Measurements from ENCODE around the gene CAND2.
A peak's percentile ranks its signal among the peaks of the same experiment; 100 is the strongest.

CAND2 gene

GRCh38 chr3:12822725-12823373, 26.4 kb downstream of the CAND2 start:
- no peak for DNase-seq (ENCODE audit: low read depth in 1 of 2, low spot score in 1 of 2)
- no peaks in the 10 kb centered on the region for H3K27me3 ChIP-seq (ENCODE audit: insufficient read depth, poor library complexity, severe bottlenecking)
- no peak overlapping the region for H3K4me3 ChIP-seq (replicated peaks; ENCODE audit: insufficient read depth, low read length)
- TF ChIP-seq SPI1 (IDR thresholded peaks at IDR 0.05; ENCODE audit: borderline replicate concordance, low read depth) (no peak), CTCF (IDR thresholded peaks at IDR 0.05; ENCODE audit: insufficient read depth, low read length) (peak; percentile 15)
- no peak overlapping the region for H3K27ac ChIP-seq (replicated peaks)

DNA sequence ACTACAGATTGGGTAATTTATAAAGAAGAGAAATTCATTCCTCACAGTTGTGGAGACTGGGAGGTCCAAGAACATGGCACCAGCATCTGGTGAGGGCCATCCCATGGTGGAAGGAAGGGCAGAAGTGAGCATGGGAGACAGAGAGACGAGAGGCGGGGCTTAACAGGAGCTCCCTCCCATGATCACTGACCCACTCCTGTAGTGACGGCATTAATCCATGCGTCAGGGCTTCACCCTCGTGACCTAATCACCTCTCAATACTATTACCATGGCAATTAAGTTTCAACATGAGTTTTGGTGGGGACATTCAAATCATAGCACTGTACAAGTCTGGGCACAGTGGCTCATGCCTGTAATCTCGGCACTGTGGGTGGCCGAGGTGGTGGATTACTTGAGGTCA, 27.8 kb downstream of the CAND2 start:
- no peaks in the 10 kb centered on the region for H3K27me3 ChIP-seq (ENCODE audit: insufficient read depth, poor library complexity, severe bottlenecking)
- H3K27ac ChIP-seq (replicated peaks): no peak overlapping the region
- no peak overlapping the region for H3K4me3 ChIP-seq (replicated peaks; ENCODE audit: insufficient read depth, low read length)
- DNase-seq (ENCODE audit: low read depth in 1 of 2, low spot score in 1 of 2): no peak
- TF ChIP-seq SPI1 (IDR thresholded peaks at IDR 0.05; ENCODE audit: borderline replicate concordance, low read depth): no peak
- no peak for TF ChIP-seq POLR2AphosphoS5 (IDR thresholded peaks at IDR 0.05; ENCODE audit: low read depth)
- no peak for TF ChIP-seq REST (IDR thresholded peaks at IDR 0.05; ENCODE audit: insufficient replicate concordance, low read depth)

- no peaks in the 10 kb centered on the region for H3K27me3 ChIP-seq (ENCODE audit: insufficient read depth, poor library complexity, severe bottlenecking)
- DNase-seq (ENCODE audit: low read depth in 1 of 2, low spot score in 1 of 2): no peak
- TF ChIP-seq GABPA (IDR thresholded peaks at IDR 0.05; ENCODE audit: low read depth) (no peak), POLR2AphosphoS5 (IDR thresholded peaks at IDR 0.05; ENCODE audit: low read depth) (no peak), REST (IDR thresholded peaks at IDR 0.05; ENCODE audit: insufficient replicate concordance, low read depth) (no peak), SPI1 (IDR thresholded peaks at IDR 0.05; ENCODE audit: borderline replicate concordance, low read depth) (no peak), CTCF (IDR thresholded peaks at IDR 0.05; ENCODE audit: insufficient read depth, low read length) (no peak)
- no peak overlapping the region for H3K27ac ChIP-seq (replicated peaks)
- H3K4me3 ChIP-seq (replicated peaks; ENCODE audit: insufficient read depth, low read length): no peak overlapping the region
Measured at GRCh38 chr3:12825156-12825555, 28.7 kb downstream of the CAND2 start.

DNA sequence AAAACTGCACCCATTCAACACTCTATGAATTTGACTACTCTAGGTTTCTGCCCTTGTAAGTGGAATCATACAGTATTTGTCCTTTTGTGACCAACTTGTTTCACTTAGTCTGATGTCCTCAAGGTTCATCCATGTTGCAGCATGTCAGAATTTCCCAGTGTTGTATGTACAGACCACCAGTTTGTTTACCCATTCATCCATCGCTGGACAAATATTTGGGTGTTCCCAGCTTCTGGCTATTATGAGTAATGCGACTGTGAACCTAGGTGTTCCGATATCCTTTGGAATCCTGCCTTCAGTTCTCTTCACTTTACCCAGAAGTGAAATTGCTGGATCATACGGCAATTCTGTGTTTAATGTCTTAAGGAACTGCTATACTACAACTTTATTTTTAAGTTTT, 32.3 kb downstream of the CAND2 start:
- Histone ChIP-seq H3K27ac (replicated peaks) (no peak overlapping the region), H3K4me3 (replicated peaks; ENCODE audit: insufficient read depth, low read length) (no peak overlapping the region), H3K27me3 (ENCODE audit: insufficient read depth, poor library complexity, severe bottlenecking) (no peaks in the 10 kb centered on the region)
- no peak for DNase-seq (ENCODE audit: low read depth in 1 of 2, low spot score in 1 of 2)
- no peak for TF ChIP-seq GABPA (IDR thresholded peaks at IDR 0.05; ENCODE audit: low read depth)
- no peak for TF ChIP-seq SPI1 (IDR thresholded peaks at IDR 0.05; ENCODE audit: borderline replicate concordance, low read depth)
- TF ChIP-seq REST (IDR thresholded peaks at IDR 0.05; ENCODE audit: insufficient replicate concordance, low read depth): no peak
- TF ChIP-seq CTCF (IDR thresholded peaks at IDR 0.05; ENCODE audit: insufficient read depth, low read length): no peak
- no peak for TF ChIP-seq POLR2AphosphoS5 (IDR thresholded peaks at IDR 0.05; ENCODE audit: low read depth)

Measured in HL-60 (cell line).